SU-DHL-6 (cell line): ENCODE measurements around the gene GPR42.

ENCODE experiments used
- EZH2phosphoT487 ChIP-seq: fragments of 200-600 bp; sonication (generic), shearing (Covaris generic); conservative IDR thresholded peaks from 2 replicates; pipeline ENCODE4 v1.6.1; 2018; ENCODE audit warnings: mild to moderate bottlenecking, antibody characterized with exemption, low read length, moderate library complexity, mixed read lengths
- TF ChIP-seq, protein P1 (sequence below): fragments of 200-600 bp; sonication (generic); IDR thresholded peaks from one replicate; pipeline ENCODE4 v1.5.1; 2017; ENCODE audit warnings: antibody characterized with exemption, mild to moderate bottlenecking, low read length, moderate library complexity; ENCODE audit not compliant: insufficient read depth, poor library complexity, severe bottlenecking

DNA sequence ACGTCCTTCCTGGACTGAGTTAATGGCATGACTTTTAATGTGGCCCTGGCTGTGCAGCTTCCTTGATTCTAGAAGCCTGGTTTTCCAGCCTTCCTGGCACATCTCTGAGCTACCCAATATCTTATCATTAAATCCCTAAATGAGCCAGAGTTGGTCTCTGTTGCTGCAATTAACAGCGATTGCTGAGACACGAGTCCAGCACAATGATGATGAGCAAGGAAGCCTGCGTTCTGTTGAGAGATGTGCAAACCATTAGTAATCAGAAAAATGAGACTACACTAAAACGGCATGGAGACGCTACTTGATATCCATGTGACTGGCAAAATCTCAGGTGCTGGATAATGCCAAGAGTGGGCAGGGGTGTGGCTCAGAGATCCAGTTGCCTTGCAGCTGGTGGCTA, 26.2 kb downstream of the GPR42 start:
- TF ChIP-seq, protein P1, sequence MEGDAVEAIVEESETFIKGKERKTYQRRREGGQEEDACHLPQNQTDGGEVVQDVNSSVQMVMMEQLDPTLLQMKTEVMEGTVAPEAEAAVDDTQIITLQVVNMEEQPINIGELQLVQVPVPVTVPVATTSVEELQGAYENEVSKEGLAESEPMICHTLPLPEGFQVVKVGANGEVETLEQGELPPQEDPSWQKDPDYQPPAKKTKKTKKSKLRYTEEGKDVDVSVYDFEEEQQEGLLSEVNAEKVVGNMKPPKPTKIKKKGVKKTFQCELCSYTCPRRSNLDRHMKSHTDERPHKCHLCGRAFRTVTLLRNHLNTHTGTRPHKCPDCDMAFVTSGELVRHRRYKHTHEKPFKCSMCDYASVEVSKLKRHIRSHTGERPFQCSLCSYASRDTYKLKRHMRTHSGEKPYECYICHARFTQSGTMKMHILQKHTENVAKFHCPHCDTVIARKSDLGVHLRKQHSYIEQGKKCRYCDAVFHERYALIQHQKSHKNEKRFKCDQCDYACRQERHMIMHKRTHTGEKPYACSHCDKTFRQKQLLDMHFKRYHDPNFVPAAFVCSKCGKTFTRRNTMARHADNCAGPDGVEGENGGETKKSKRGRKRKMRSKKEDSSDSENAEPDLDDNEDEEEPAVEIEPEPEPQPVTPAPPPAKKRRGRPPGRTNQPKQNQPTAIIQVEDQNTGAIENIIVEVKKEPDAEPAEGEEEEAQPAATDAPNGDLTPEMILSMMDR: no peak
- no peak for TF ChIP-seq EZH2phosphoT487
